ENCODE results near the gene LRRC71.

The LRRC71 gene

GRCh38 chr1:156892190-156893047, 28.0 kb upstream of the LRRC71 start:
- peak; percentile 85 to 94 (median 90) for DNase-seq

- DNase-seq: no peak
Observed at GRCh38 chr1:156893048-156893953, 27.1 kb upstream of the LRRC71 start, which contains the start of gene PEAR1. Gene PEAR1, plus strand, starts transcription at chr1:156893718. Its CDS starts 10,209 bp downstream, at chr1:156903927.

- DNase-seq: no peak
Observed at GRCh38 chr1:156894001-156894400, 26.4 kb upstream of the LRRC71 start.

GRCh38 chr1:156894711-156895454, 25.5 kb upstream of the LRRC71 start:
- no peak for DNase-seq

- DNase-seq: no peak
Observed at GRCh38 chr1:156895455-156895812, 25.0 kb upstream of the LRRC71 start.

- no peak for DNase-seq
Observed at GRCh38 chr1:156895927-156896326, 24.5 kb upstream of the LRRC71 start.

- DNase-seq: no peak
Observed at GRCh38 chr1:156896490-156897033, 23.9 kb upstream of the LRRC71 start.

GRCh38 chr1:156897078-156897825, 23.2 kb upstream of the LRRC71 start:
- DNase-seq: no peak

- peak in 3 of 4 experiments; percentile 43 to 76 (median 69) for DNase-seq
Observed at GRCh38 chr1:156898161-156898566, 22.3 kb upstream of the LRRC71 start.

- DNase-seq: no peak
Observed at GRCh38 chr1:156898971-156899664, 21.3 kb upstream of the LRRC71 start.

GRCh38 chr1:156899956-156900718, 20.3 kb upstream of the LRRC71 start:
- DNase-seq: peak in 2 of 4 experiments; percentile 19 to 32

- no peak for DNase-seq
Observed at GRCh38 chr1:156900896-156901589, 19.4 kb upstream of the LRRC71 start.

GRCh38 chr1:156901590-156901900, 18.9 kb upstream of the LRRC71 start:
- no peak for DNase-seq

GRCh38 chr1:156901966-156902915, 18.2 kb upstream of the LRRC71 start:
- no peak for DNase-seq

GRCh38 chr1:156903328-156904091, 16.9 kb upstream of the LRRC71 start:
- no peak for DNase-seq

- DNase-seq: no peak
Observed at GRCh38 chr1:156904187-156904959, 16.1 kb upstream of the LRRC71 start.

- no peak for DNase-seq
Observed at GRCh38 chr1:156905176-156905575, 15.3 kb upstream of the LRRC71 start.

Data from suppressor macrophage (primary cell).